HG03280 (cell line): Measurements from ENCODE around the gene MICALL1.

Experiments used
- ATAC-seq: cut with Tn5 transposase; IDR thresholded peaks from one replicate; pipeline ENCODE4 v1.9.1; 2021; ENCODE audit warnings: mild to moderate bottlenecking, moderate library complexity; ENCODE audit not compliant: unreplicated experiment

The MICALL1 gene

GRCh38 chr22:37905534-37906363, at the start of gene MICALL1:
MICALL1 (plus strand) TSS chr22:37906297; CDS start chr22:37906423, 126 bp downstream.
- ATAC-seq = peak; percentile 84

GRCh38 chr22:37860796-37861421, 45.2 kb upstream of the MICALL1 start:
- no peak for ATAC-seq

- no peak for ATAC-seq
Measured at GRCh38 chr22:37862570-37863325, 43.3 kb upstream of the MICALL1 start.

- no peak for ATAC-seq
Measured at GRCh38 chr22:37865510-37865909, 40.6 kb upstream of the MICALL1 start.

GRCh38 chr22:37870273-37870672, 35.8 kb upstream of the MICALL1 start:
- ATAC-seq = no peak

GRCh38 chr22:37880668-37881440, 25.2 kb upstream of the MICALL1 start:
- ATAC-seq = no peak

- ATAC-seq = no peak
Measured at GRCh38 chr22:37884420-37884819, 21.7 kb upstream of the MICALL1 start.

GRCh38 chr22:37887584-37888378, 18.3 kb upstream of the MICALL1 start:
- ATAC-seq = no peak

GRCh38 chr22:37891926-37892325, 14.2 kb upstream of the MICALL1 start:
- ATAC-seq = no peak

- no peak for ATAC-seq
Measured at GRCh38 chr22:37892566-37893335, 13.3 kb upstream of the MICALL1 start.

- no peak for ATAC-seq
Measured at GRCh38 chr22:37893583-37893983, 12.5 kb upstream of the MICALL1 start.

GRCh38 chr22:37894939-37895670, 11.0 kb upstream of the MICALL1 start:
- ATAC-seq = no peak

GRCh38 chr22:37896181-37896592, 9.9 kb upstream of the MICALL1 start:
- peak; percentile 52 for ATAC-seq

GRCh38 chr22:37896939-37897338, 9.2 kb upstream of the MICALL1 start:
- no peak for ATAC-seq

GRCh38 chr22:37897807-37898206, 8.3 kb upstream of the MICALL1 start:
- ATAC-seq = no peak

- ATAC-seq = no peak
Measured at GRCh38 chr22:37898441-37899181, 7.5 kb upstream of the MICALL1 start.

GRCh38 chr22:37904572-37905533, 1.2 kb upstream of the MICALL1 start:
- no peak for ATAC-seq
